ENCODE measurements around the gene ACTN3. TPM values are rescaled to one million over a fixed set of nuclear protein-coding genes. Genes with fewer than 3 reads are reported as not detected.

The ACTN3 gene
- total and polyA plus RNA-seq, 11 donors: 0.01 to 0.04 TPM; not detected in 9

DNA sequence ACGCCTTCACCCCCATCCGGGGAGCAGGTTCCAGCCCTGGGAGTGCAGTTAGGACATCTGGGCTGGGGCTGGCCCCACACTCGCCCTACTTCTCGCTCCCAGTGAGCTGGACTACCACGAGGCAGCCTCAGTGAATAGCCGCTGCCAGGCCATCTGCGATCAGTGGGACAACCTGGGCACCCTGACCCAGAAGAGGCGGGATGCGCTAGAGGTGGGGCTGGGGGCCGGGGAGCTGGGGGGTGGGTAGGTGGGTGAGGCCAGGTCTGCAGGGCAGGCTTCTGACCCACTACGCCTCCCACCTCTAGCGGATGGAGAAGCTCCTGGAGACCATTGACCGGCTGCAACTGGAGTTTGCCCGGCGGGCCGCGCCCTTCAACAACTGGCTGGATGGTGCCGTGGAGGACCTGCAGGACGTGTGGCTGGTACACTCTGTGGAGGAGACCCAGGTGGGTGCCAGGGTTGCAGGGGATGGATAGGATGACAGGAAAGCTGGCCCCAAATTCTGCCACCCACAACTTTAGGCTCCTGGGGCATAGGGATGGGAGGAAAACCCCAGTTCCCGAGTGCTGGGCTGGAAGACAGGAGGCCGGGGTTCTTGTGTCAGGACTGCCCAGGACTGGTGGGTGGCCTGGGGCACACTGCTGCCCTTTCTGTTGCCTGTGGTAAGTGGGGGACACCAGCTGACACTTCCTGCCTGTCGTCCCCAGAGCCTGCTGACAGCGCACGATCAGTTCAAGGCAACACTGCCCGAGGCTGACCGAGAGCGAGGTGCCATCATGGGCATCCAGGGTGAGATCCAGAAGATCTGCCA lies 13.4 kb downstream of the ACTN3 start:
- intact Hi-C loops (cut with DNase I): loop anchor here in 1 of 10 donors (10.0 kb wide), 1 partner anchor 275 kb away; no protein-coding TSS in a partner anchor
- no peak for ATAC-seq
- no peak for TF ChIP-seq POLR2A (IDR thresholded peaks at IDR 0.05)
- TF ChIP-seq, protein P1, sequence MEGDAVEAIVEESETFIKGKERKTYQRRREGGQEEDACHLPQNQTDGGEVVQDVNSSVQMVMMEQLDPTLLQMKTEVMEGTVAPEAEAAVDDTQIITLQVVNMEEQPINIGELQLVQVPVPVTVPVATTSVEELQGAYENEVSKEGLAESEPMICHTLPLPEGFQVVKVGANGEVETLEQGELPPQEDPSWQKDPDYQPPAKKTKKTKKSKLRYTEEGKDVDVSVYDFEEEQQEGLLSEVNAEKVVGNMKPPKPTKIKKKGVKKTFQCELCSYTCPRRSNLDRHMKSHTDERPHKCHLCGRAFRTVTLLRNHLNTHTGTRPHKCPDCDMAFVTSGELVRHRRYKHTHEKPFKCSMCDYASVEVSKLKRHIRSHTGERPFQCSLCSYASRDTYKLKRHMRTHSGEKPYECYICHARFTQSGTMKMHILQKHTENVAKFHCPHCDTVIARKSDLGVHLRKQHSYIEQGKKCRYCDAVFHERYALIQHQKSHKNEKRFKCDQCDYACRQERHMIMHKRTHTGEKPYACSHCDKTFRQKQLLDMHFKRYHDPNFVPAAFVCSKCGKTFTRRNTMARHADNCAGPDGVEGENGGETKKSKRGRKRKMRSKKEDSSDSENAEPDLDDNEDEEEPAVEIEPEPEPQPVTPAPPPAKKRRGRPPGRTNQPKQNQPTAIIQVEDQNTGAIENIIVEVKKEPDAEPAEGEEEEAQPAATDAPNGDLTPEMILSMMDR (IDR thresholded peaks at IDR 0.05): no peak
- Histone ChIP-seq H3K27me3 (peaks cover 0 to 19% (median 3%) of the 10 kb centered on the region in 9 donors), H3K27ac (no peak overlapping the region), H3K4me3 (no peak overlapping the region), H3K4me1 (peaks cover 0 to 8% (median 6%) of the 10 kb centered on the region in 12 donors), H3K9me3 (no peaks in the 10 kb centered on the region), H3K36me3 (peaks cover 0 to 3% (median 0%) of the 10 kb centered on the region in 9 donors)
- 75 to 85% (median 80%) methylated on average over 19 to 27 of the region's 27 CpGs for WGBS, 4 donors
- no peak for DNase-seq

DNA sequence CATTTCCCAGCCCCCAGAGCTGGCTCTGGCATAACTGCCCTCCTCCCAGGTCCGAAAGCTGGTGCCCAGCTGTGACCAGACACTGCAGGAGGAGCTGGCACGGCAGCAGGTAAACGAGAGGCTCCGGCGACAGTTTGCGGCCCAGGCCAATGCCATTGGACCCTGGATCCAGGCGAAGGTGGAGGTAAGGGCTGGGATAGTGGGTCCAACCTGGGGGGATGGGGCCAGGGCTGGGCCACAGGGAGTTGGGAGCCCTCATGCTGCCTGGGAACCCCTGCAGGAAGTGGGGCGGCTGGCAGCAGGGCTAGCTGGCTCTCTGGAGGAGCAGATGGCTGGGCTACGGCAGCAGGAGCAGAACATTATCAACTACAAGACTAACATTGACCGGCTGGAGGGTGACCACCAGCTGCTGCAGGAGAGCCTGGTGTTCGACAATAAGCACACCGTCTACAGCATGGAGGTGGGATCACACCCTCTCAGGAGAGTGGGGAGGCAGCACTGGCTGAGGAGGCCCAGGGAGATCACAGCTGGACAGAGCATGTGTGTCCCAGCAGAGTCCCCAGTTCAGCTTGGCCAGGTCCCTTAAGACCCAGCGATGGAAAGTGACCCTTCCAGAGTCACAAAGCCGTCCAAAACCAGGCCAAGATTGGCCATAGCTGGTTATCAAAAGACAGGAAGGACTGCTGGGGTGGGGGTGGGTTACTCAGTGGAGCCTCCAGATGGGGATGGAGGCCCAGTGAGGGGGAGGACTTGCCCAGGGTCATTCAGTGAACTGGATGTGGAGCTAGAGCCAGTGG lies 14.7 kb downstream of the ACTN3 start:
- Histone ChIP-seq H3K4me3 (no peak overlapping the region), H3K36me3 (peaks cover 0 to 13% (median 0%) of the 10 kb centered on the region in 9 donors), H3K27me3 (peaks cover 0 to 19% (median under 1%) of the 10 kb centered on the region in 9 donors), H3K27ac (no peak overlapping the region), H3K9me3 (no peaks in the 10 kb centered on the region), H3K4me1 (peaks cover 0 to 8% (median 6%) of the 10 kb centered on the region in 12 donors)
- WGBS, 4 donors: 79 to 86% (median 80%) methylated on average over 13 to 14 of the region's 14 CpGs
- DNase-seq: no peak
- ATAC-seq: no peak
- TF ChIP-seq POLR2A (IDR thresholded peaks at IDR 0.05): no peak
- TF ChIP-seq, protein P1 (IDR thresholded peaks at IDR 0.05): no peak
- intact Hi-C loops (cut with DNase I): loop anchor here in 1 of 10 donors (10.0 kb wide), 1 partner anchor 273 kb away; no protein-coding TSS in a partner anchor

DNA sequence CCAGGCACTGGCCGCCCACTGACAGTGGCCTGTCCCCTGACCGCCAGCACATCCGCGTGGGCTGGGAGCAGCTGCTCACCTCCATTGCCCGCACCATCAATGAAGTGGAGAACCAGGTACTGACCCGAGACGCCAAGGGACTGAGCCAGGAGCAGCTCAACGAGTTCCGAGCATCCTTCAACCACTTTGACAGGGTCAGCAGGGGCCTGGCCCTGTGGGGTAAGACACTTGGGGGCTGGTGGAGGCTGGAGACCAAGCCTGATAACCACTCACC lies 15.2 kb downstream of the ACTN3 start:
- ATAC-seq: no peak
- H3K36me3 ChIP-seq: peaks cover 0 to 13% (median 0%) of the 10 kb centered on the region in 9 donors
- intact Hi-C loops (cut with DNase I): loop anchor here in 1 of 10 donors (10.0 kb wide), 1 partner anchor 273 kb away; no protein-coding TSS in a partner anchor

More for the DNA sequence above, 15.2 kb downstream of the ACTN3 start:
- no peak for DNase-seq
- Histone ChIP-seq H3K4me1 (peaks cover 0 to 8% (median 6%) of the 10 kb centered on the region in 12 donors), H3K9me3 (no peaks in the 10 kb centered on the region), H3K4me3 (no peak overlapping the region), H3K27me3 (peaks cover 0 to 19% (median 0%) of the 10 kb centered on the region in 9 donors), H3K27ac (no peak overlapping the region)
- TF ChIP-seq POLR2A (IDR thresholded peaks at IDR 0.05): no peak
- TF ChIP-seq, protein P1 (IDR thresholded peaks at IDR 0.05): no peak
- 89 to 93% (median 91%) methylated on average over 9 of the region's 9 CpGs for WGBS, 4 donors

Measured in heart left ventricle (tissue), 16 donors.